Chondrocyte (in vitro differentiated cells): Measurements from ENCODE around the gene MTUS2. TPM values are rescaled to one million over a fixed set of nuclear protein-coding genes. Genes with fewer than 3 reads are reported as not detected.

Source experiments
- DNase-seq: peaks from one replicate; pipeline ENCODE4 v3.0.0; 2021; ENCODE audit warnings: mixed read lengths, low spot score
- H3K27ac Mint-ChIP-seq: one replicate; pipeline ENCODE4 v1.8.0; 2021; ENCODE audit warnings: mild to moderate bottlenecking, moderate library complexity, mixed read lengths; ENCODE audit not compliant: unreplicated experiment
- H3K27me3 Mint-ChIP-seq: 2 replicates; pipeline ENCODE4 v1.8.0; 2021; ENCODE audit warnings: low read depth, mixed read lengths
- H3K36me3 Mint-ChIP-seq: 2 replicates; pipeline ENCODE4 v1.8.0; 2021; ENCODE audit warnings: low read depth, mixed read lengths
- H3K4me1 Mint-ChIP-seq: 2 replicates; pipeline ENCODE4 v1.8.0; 2021; ENCODE audit warnings: low read depth, mild to moderate bottlenecking, mixed read lengths
- H3K4me3 Mint-ChIP-seq: one replicate; pipeline ENCODE4 v1.8.0; 2021; ENCODE audit warnings: mild to moderate bottlenecking, moderate library complexity, mixed read lengths; ENCODE audit not compliant: unreplicated experiment
- H3K9me3 Mint-ChIP-seq: 2 replicates; pipeline ENCODE4 v1.8.0; 2021; ENCODE audit warnings: low read depth, mixed read lengths
- CTCF ChIP-seq: fragments of 200-600 bp; sonication (generic); IDR thresholded peaks from 2 replicates; pipeline ENCODE4 v1.5.0; 2021; ENCODE audit warnings: antibody characterized with exemption, mild to moderate bottlenecking, moderate library complexity
- total RNA-seq: library from RNA; stranded (reverse); gene quantifications from 3 replicates; pipeline ENCODE4 v1.2.1, GENCODE V29; 2021

The MTUS2 gene
- total RNA-seq, 1 donor from 2014 or later = 1.2 TPM

GRCh38 chr13:29411481-29411880 lies 591.3 kb downstream of the MTUS2 start:
- H3K27ac Mint-ChIP-seq = no peak overlapping the region

GRCh38 chr13:29418026-29418425 lies 597.9 kb downstream of the MTUS2 start:
- peak; percentile 18 for TF ChIP-seq CTCF
- no peak overlapping the region for H3K4me3 Mint-ChIP-seq
- H3K27ac Mint-ChIP-seq = no peak overlapping the region
- no peaks in the 10 kb centered on the region for H3K36me3 Mint-ChIP-seq
- no peak for DNase-seq
- peaks cover 3% of the 10 kb centered on the region for H3K9me3 Mint-ChIP-seq
- no peaks in the 10 kb centered on the region for H3K4me1 Mint-ChIP-seq
- H3K27me3 Mint-ChIP-seq = peaks cover 47% of the 10 kb centered on the region

More at GRCh38 chr13:29411481-29411880, 591.3 kb downstream of the MTUS2 start:
- no peak for TF ChIP-seq CTCF
- H3K27me3 Mint-ChIP-seq = peaks cover 8% of the 10 kb centered on the region
- no peak for DNase-seq
- no peaks in the 10 kb centered on the region for H3K4me1 Mint-ChIP-seq
- H3K36me3 Mint-ChIP-seq = no peaks in the 10 kb centered on the region
- peaks cover 13% of the 10 kb centered on the region for H3K9me3 Mint-ChIP-seq
- no peak overlapping the region for H3K4me3 Mint-ChIP-seq

GRCh38 chr13:29421118-29421517 lies 601.0 kb downstream of the MTUS2 start:
- no peak for TF ChIP-seq CTCF
- no peaks in the 10 kb centered on the region for H3K4me1 Mint-ChIP-seq
- H3K9me3 Mint-ChIP-seq = peaks cover 2% of the 10 kb centered on the region
- H3K27me3 Mint-ChIP-seq = peaks cover 46% of the 10 kb centered on the region
- no peak for DNase-seq
- H3K4me3 Mint-ChIP-seq = no peak overlapping the region
- H3K36me3 Mint-ChIP-seq = no peaks in the 10 kb centered on the region
- H3K27ac Mint-ChIP-seq = no peak overlapping the region

GRCh38 chr13:29422015-29422414 lies 601.9 kb downstream of the MTUS2 start:
- Mint-ChIP-seq H3K4me3 (no peak overlapping the region), H3K9me3 (no peaks in the 10 kb centered on the region), H3K36me3 (no peaks in the 10 kb centered on the region), H3K4me1 (no peaks in the 10 kb centered on the region), H3K27me3 (peaks cover 51% of the 10 kb centered on the region), H3K27ac (no peak overlapping the region)
- no peak for DNase-seq
- no peak for TF ChIP-seq CTCF

- Mint-ChIP-seq H3K27ac (no peak overlapping the region), H3K36me3 (no peaks in the 10 kb centered on the region), H3K4me1 (no peaks in the 10 kb centered on the region), H3K4me3 (no peak overlapping the region), H3K9me3 (no peaks in the 10 kb centered on the region), H3K27me3 (peaks cover 49% of the 10 kb centered on the region)
- DNase-seq = no peak
- TF ChIP-seq CTCF = no peak
Measured at GRCh38 chr13:29423050-29423449, 602.9 kb downstream of the MTUS2 start.
